ENCODE measurements around the gene PADI1. TPM values are rescaled to one million over a fixed set of nuclear protein-coding genes. Genes with fewer than 3 reads are reported as not detected.
A peak's percentile ranks its signal among the peaks of the same experiment; 100 is the strongest.
"Not testable (repeated sequence)": the region's sequence is repeated elsewhere in the genome, so short reads cannot be mapped to it uniquely, and the experiment has no call there.

Gene PADI1
- polyA plus RNA-seq, 1 of the 3 experiments (the other 2 are of a cell fraction), result 0.26 TPM

GRCh38 chr1:17239420-17239819, 34.5 kb downstream of the PADI1 start:
- POLR2A ChIA-PET, result interaction anchor here (1.4 kb wide), 1 partner anchor 19 kb away, joined by 3 read pairs; no protein-coding TSS in a partner anchor
- no peaks in the 10 kb centered on the region for H3K79me2 ChIP-seq (ENCODE audit: insufficient read depth)
- peak; percentile 87 for DNase-seq

GRCh38 chr1:17241011-17241779, 36.3 kb downstream of the PADI1 start:
- not testable (repeated sequence) for H3K9me2 ChIP-seq

More at GRCh38 chr1:17239420-17239819, 34.5 kb downstream of the PADI1 start:
- Histone ChIP-seq H3K27ac (ENCODE audit: low read depth in 2 of 2, low read length in 1 of 2) (no peak overlapping the region), H3K27me3 (ENCODE audit: insufficient read depth) (no peaks in the 10 kb centered on the region), H3K9ac (no peak overlapping the region), H3K4me3 (ENCODE audit: low read depth in 2 of 2, low read length in 1 of 2) (no peak overlapping the region), H3K4me2 (no peak overlapping the region), H3K9me2 (no peaks in the 10 kb centered on the region), H2AFZ (ENCODE audit: low read depth) (no peak overlapping the region), H3K4me1 (ENCODE audit: control insufficient read depth in 1 of 2, insufficient read depth in 2 of 2, low read depth in 1 of 2, low read length in 1 of 2) (peaks cover 3 to 4% of the 10 kb centered on the region in 2 experiments; a peak in 2 of 4 replicates), H3K9me3 (no peaks in the 10 kb centered on the region), H3K36me3 (replicated peaks in 1 of 2; ENCODE audit: control insufficient read depth in 1 of 2, insufficient read depth in 2 of 2, low read length in 1 of 2) (no peaks in the 10 kb centered on the region), H3F3A (replicated peaks; ENCODE audit: insufficient read depth) (peaks cover 6% of the 10 kb centered on the region), H4K20me1 (ENCODE audit: insufficient read depth) (no peaks in the 10 kb centered on the region)
- WGBS (ENCODE audit: low lambda C conversion rate), result 40% methylated on average over 1 of the region's 1 CpG
- TF ChIP-seq JUND (IDR thresholded peaks at IDR 0.05) (peak; percentile 82), YY1 (IDR thresholded peaks at IDR 0.05; ENCODE audit: low read depth) (peak; percentile 68), FOXM1 (IDR thresholded peaks at IDR 0.05; ENCODE audit: low read depth) (no peak)
- CTCF ChIA-PET, result interaction anchor here (0.6 to 16.6 kb wide), 3 partner anchors 10 to 111 kb away, joined by 3 to 462 read pairs (median 3); partner anchors contain the start of gene PADI2

GRCh38 chr1:17241780-17242074, 36.8 kb downstream of the PADI1 start:
- H3F3A ChIP-seq (replicated peaks; ENCODE audit: insufficient read depth); H3K9me2 ChIP-seq; H2AFZ ChIP-seq (ENCODE audit: low read depth); H3K27me3 ChIP-seq (ENCODE audit: insufficient read depth); POLR2A ChIA-PET; DNase-seq; H4K20me1 ChIP-seq (ENCODE audit: insufficient read depth); H3K79me2 ChIP-seq (ENCODE audit: insufficient read depth); H3K9ac ChIP-seq; H3K4me3 ChIP-seq (ENCODE audit: low read depth in 2 of 2, low read length in 1 of 2); H3K9me3 ChIP-seq; H3K4me2 ChIP-seq; H3K36me3 ChIP-seq (replicated peaks in 1 of 2; ENCODE audit: control insufficient read depth in 1 of 2, insufficient read depth in 2 of 2, low read length in 1 of 2); H3K27ac ChIP-seq (ENCODE audit: low read depth in 2 of 2, low read length in 1 of 2): not testable (repeated sequence)
- H3K4me1 ChIP-seq (ENCODE audit: control insufficient read depth in 1 of 2, insufficient read depth in 2 of 2, low read depth in 1 of 2, low read length in 1 of 2), result peaks cover 0 to 10% of the 10 kb centered on the region in 2 experiments; a peak in 1 of 4 replicates
- CTCF ChIA-PET, result interaction anchor here (16.6 kb wide), 1 partner anchor 114 kb away, joined by 462 read pairs; the partner anchor contains the start of gene PADI2
- WGBS (ENCODE audit: low lambda C conversion rate), result 91% methylated on average over 11 of the region's 11 CpGs

More at GRCh38 chr1:17241011-17241779, 36.3 kb downstream of the PADI1 start:
- H3K27me3 ChIP-seq (ENCODE audit: insufficient read depth); H3K4me2 ChIP-seq; H3K79me2 ChIP-seq (ENCODE audit: insufficient read depth); H3K9me3 ChIP-seq; DNase-seq; H3K4me3 ChIP-seq (ENCODE audit: low read depth in 2 of 2, low read length in 1 of 2); POLR2A ChIA-PET; H2AFZ ChIP-seq (ENCODE audit: low read depth); H3F3A ChIP-seq (replicated peaks; ENCODE audit: insufficient read depth); H4K20me1 ChIP-seq (ENCODE audit: insufficient read depth); H3K36me3 ChIP-seq (replicated peaks in 1 of 2; ENCODE audit: control insufficient read depth in 1 of 2, insufficient read depth in 2 of 2, low read length in 1 of 2); H3K9ac ChIP-seq; H3K27ac ChIP-seq (ENCODE audit: low read depth in 2 of 2, low read length in 1 of 2): not testable (repeated sequence)
- 80% methylated on average over 28 of the region's 28 CpGs for WGBS (ENCODE audit: low lambda C conversion rate)
- CTCF ChIA-PET, result interaction anchor here (0.6 to 16.6 kb wide), 2 partner anchors 113 to 237 kb away, joined by 3 to 462 read pairs; partner anchors contain the start of gene PADI2
- H3K4me1 ChIP-seq (ENCODE audit: control insufficient read depth in 1 of 2, insufficient read depth in 2 of 2, low read depth in 1 of 2, low read length in 1 of 2), result peaks cover 0 to 10% of the 10 kb centered on the region in 2 experiments; a peak in 1 of 4 replicates

- WGBS (ENCODE audit: low lambda C conversion rate), result 67% methylated on average over 1 of the region's 1 CpG
- CTCF ChIA-PET, result interaction anchor here (16.6 kb wide), 1 partner anchor 115 kb away, joined by 462 read pairs; the partner anchor contains the start of gene PADI2
- Histone ChIP-seq H3K9me3 (no peaks in the 10 kb centered on the region), H3K27me3 (ENCODE audit: insufficient read depth) (no peaks in the 10 kb centered on the region), H4K20me1 (ENCODE audit: insufficient read depth) (no peaks in the 10 kb centered on the region), H3K9ac (no peak overlapping the region), H3K79me2 (ENCODE audit: insufficient read depth) (no peaks in the 10 kb centered on the region), H3K4me3 (ENCODE audit: low read depth in 2 of 2, low read length in 1 of 2) (no peak overlapping the region), H3K4me1 (ENCODE audit: control insufficient read depth in 1 of 2, insufficient read depth in 2 of 2, low read depth in 1 of 2, low read length in 1 of 2) (peaks cover 0 to 7% of the 10 kb centered on the region in 2 experiments; a peak in 1 of 4 replicates), H3K36me3 (replicated peaks in 1 of 2; ENCODE audit: control insufficient read depth in 1 of 2, insufficient read depth in 2 of 2, low read length in 1 of 2) (no peaks in the 10 kb centered on the region), H3K4me2 (no peak overlapping the region), H3K27ac (ENCODE audit: low read depth in 2 of 2, low read length in 1 of 2) (no peak overlapping the region), H3K9me2 (no peaks in the 10 kb centered on the region), H2AFZ (ENCODE audit: low read depth) (no peak overlapping the region), H3F3A (replicated peaks; ENCODE audit: insufficient read depth) (no peaks in the 10 kb centered on the region)
- DNase-seq, result no peak
- POLR2A ChIA-PET, result no interaction called here
- TF ChIP-seq USF2 (IDR thresholded peaks at IDR 0.05; ENCODE audit: borderline replicate concordance, low read depth, low read length) (no peak), ZBTB33 (IDR thresholded peaks at IDR 0.05; ENCODE audit: borderline replicate concordance, low read depth) (no peak), JUND (IDR thresholded peaks at IDR 0.05) (no peak), RXRA (IDR thresholded peaks at IDR 0.05; ENCODE audit: borderline replicate concordance, low read depth) (no peak), FOXJ3 (CRISPR knock-in tag; IDR thresholded peaks at IDR 0.05) (no peak), EZH2phosphoT487 (IDR thresholded peaks at IDR 0.05; ENCODE audit: borderline replicate concordance, low read depth) (no peak), NFIC (IDR thresholded peaks at IDR 0.05; ENCODE audit: borderline replicate concordance) (no peak)
Measured at GRCh38 chr1:17243274-17243673, 38.3 kb downstream of the PADI1 start.

All from SK-N-SH (cell line).